Neutrophil (primary cell): Measurements from ENCODE around the gene IGFL1.
"Not testable (repeated sequence)": the region's sequence is repeated elsewhere in the genome, so short reads cannot be mapped to it uniquely, and the experiment has no call there.

Source experiments
- H3K27ac ChIP-seq: fragments of 200-600 bp; sonication (generic); 2 replicates; pipeline ENCODE4 v1.5.1; 2016; ENCODE audit warnings: mild to moderate bottlenecking, moderate library complexity
- H3K27me3 ChIP-seq: fragments of 200-600 bp; sonication (generic); 2 replicates; pipeline ENCODE4 v1.6.0; 2016; ENCODE audit warnings: mild to moderate bottlenecking
- H3K36me3 ChIP-seq: fragments of 200-600 bp; sonication (generic); 2 replicates; pipeline ENCODE4 v1.5.1; 2017
- H3K4me1 ChIP-seq, 2 experiments: fragments of 200-600 bp in 1 of 2; sonication (generic) in 1 of 2; 1 replicate in 1 of 2; 2 replicates in 1 of 2; pipeline versions ENCODE4 v1.5.1 to v1.6.1; 2013 to 2016; ENCODE audit warnings: low read depth in 1 of 2, low read length in 1 of 2, mild to moderate bottlenecking in 1 of 2, moderate library complexity in 1 of 2; ENCODE audit not compliant: control insufficient read depth in 1 of 2, insufficient read depth in 1 of 2
- H3K4me3 ChIP-seq, 2 experiments: fragments of 200-600 bp in 1 of 2; sonication (generic) in 1 of 2; 1 replicate in 1 of 2; 2 replicates in 1 of 2; pipeline ENCODE4 v1.5.1; 2013 to 2016; ENCODE audit warnings: low read depth in 1 of 2, low read length in 1 of 2, mild to moderate bottlenecking in 1 of 2, moderate library complexity in 1 of 2
- H3K9me3 ChIP-seq: fragments of 200-600 bp; sonication (generic); 2 replicates; pipeline ENCODE4 v1.5.1; 2016
- TF ChIP-seq, protein P1 (sequence below): fragments of 200-600 bp; sonication (generic); IDR thresholded peaks from 2 replicates; pipeline ENCODE4 v1.5.1; 2016; ENCODE audit warnings: antibody characterized with exemption

IGFL1 gene

GRCh38 chr19:46192992-46193650, 36.4 kb upstream of the IGFL1 start:
- Histone ChIP-seq H3K4me1 (no peaks in the 10 kb centered on the region), H3K27ac (no peak overlapping the region), H3K9me3 (no peaks in the 10 kb centered on the region), H3K36me3 (no peaks in the 10 kb centered on the region), H3K4me3 (no peak overlapping the region), H3K27me3 (peaks cover 82% of the 10 kb centered on the region)
- TF ChIP-seq, protein P1, sequence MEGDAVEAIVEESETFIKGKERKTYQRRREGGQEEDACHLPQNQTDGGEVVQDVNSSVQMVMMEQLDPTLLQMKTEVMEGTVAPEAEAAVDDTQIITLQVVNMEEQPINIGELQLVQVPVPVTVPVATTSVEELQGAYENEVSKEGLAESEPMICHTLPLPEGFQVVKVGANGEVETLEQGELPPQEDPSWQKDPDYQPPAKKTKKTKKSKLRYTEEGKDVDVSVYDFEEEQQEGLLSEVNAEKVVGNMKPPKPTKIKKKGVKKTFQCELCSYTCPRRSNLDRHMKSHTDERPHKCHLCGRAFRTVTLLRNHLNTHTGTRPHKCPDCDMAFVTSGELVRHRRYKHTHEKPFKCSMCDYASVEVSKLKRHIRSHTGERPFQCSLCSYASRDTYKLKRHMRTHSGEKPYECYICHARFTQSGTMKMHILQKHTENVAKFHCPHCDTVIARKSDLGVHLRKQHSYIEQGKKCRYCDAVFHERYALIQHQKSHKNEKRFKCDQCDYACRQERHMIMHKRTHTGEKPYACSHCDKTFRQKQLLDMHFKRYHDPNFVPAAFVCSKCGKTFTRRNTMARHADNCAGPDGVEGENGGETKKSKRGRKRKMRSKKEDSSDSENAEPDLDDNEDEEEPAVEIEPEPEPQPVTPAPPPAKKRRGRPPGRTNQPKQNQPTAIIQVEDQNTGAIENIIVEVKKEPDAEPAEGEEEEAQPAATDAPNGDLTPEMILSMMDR: no peak

GRCh38 chr19:46193678-46194077, 35.9 kb upstream of the IGFL1 start:
- peaks cover 76% of the 10 kb centered on the region for H3K27me3 ChIP-seq
- H3K36me3 ChIP-seq: no peaks in the 10 kb centered on the region
- H3K4me3 ChIP-seq: no peak overlapping the region
- TF ChIP-seq, protein P1: no peak
- H3K4me1 ChIP-seq: no peaks in the 10 kb centered on the region
- H3K9me3 ChIP-seq: no peaks in the 10 kb centered on the region
- H3K27ac ChIP-seq: no peak overlapping the region

DNA sequence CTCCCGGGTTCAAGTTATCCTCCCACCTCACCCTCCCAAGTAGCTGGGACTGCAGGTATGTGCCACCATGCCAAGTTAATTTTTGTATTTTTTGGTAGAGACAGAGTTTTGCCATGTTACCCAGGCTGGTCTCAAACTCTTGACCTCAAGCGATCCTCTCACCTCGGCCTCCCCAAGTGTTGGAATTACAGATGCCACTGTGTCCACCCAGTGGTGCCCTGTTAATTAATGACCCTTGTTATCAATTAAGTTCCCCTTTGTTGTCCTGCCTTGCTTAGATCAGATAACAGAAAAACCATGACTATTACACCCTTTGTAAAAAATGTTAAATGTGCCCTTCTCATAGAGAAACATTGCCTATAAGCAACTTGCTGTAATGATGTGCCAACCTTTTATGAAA, 34.4 kb upstream of the IGFL1 start:
- Histone ChIP-seq H3K9me3 (no peaks in the 10 kb centered on the region), H3K27me3 (peaks cover 67% of the 10 kb centered on the region), H3K36me3 (no peaks in the 10 kb centered on the region), H3K27ac (no peak overlapping the region), H3K4me1 (no peaks in the 10 kb centered on the region), H3K4me3 (no peak overlapping the region)
- TF ChIP-seq, protein P1: no peak

DNA sequence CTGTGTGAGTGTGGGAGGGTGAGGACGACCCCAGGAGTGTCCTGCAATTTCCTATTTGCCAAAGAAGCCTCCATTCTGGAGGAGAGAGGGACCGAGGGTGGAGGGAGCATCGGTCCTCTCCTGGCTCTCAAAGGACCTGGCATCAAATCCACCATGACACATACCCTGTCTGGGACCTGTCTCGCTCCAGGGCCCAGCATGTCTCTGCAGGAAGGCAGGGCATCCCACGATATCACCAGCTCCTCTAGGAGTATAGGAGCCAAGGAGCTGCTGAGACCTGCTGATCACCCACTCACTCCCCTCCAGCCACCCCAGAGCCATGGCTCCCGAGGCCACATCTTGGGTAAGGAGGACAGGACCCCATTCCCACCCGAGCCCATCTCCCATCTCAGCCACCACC, 33.6 kb upstream of the IGFL1 start:
- peaks cover 59% of the 10 kb centered on the region for H3K27me3 ChIP-seq
- H3K27ac ChIP-seq, H3K4me1 ChIP-seq, H3K36me3 ChIP-seq, H3K9me3 ChIP-seq, H3K4me3 ChIP-seq: not testable (repeated sequence)

DNA sequence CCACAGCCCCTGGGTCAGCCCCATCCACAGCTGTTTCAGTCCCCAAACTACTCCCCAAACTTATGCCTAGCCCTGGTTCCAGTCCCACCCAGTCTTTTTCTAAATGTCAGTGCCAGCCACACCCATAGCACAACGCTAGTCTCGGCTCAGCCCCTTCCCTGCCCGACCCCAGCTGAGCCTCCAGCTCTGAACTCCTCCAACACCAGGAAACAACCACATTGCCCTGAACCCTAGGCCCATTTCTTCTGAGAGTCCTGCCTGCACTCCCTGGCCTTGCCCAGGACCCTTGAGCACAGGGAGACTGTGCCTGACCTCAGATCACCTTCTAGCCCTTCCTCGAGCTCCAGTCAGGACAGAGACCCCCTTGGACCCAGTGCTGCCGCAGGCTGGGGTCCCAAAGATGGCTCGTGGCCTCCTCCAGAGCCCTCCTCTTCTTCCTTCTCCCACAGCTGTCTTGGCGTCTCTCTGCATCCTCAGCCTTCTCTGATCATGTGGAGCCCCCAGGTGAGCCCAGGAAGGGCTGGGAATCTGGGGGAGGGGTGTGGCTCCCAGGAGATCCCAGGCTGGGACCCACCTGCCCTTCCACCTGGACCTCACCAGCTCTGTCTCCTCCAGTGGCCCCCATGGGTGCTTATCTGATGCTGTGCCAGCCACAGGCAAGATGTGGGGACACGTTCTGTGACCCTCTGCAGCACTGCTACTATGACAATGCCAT, 33.0 kb upstream of the IGFL1 start:
- Histone ChIP-seq H3K4me1 (no peaks in the 10 kb centered on the region), H3K27ac (no peak overlapping the region), H3K36me3 (no peaks in the 10 kb centered on the region), H3K4me3 (no peak overlapping the region), H3K27me3 (peaks cover 61% of the 10 kb centered on the region), H3K9me3 (no peaks in the 10 kb centered on the region)
- TF ChIP-seq, protein P1: no peak

DNA sequence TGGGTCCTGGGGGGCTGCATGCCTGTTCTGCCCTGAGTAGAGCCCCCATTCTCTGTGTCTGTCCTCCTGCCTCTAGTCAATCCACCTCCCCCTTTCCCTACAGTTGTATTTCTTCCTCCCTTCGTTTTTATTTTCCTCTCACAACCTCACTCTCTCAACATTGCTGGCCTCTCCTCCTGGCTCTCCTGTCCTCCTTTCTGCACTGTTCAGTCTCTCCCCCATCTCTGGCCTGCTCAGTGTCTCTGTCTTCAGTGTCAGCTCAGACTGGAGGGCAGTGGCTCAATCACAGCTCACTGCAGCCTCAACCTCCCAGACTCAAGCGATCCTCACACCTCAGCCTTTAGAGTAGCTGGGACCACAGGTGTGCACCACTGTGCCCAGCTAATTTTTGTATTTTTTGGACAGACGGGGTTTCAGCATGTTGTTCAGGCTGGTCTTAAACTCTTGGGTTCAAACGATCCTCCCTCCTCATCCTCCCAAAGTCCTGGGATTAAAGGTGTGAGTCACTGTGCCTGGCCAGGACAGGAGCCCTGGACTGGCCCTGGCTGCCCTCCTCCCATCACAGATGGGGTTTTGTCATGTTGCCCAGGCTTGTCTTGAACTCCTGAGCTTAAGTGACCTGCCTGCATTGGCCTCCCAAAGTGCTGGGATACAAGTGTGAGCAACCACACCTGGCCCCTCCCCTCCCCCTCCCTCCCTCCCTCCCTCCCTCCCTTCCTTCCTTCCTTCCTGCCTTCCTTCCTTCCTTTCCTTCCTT, 32.0 kb upstream of the IGFL1 start:
- Histone ChIP-seq H3K27ac (no peak overlapping the region), H3K4me1 (no peaks in the 10 kb centered on the region), H3K4me3 (no peak overlapping the region), H3K36me3 (no peaks in the 10 kb centered on the region), H3K27me3 (peaks cover 54% of the 10 kb centered on the region), H3K9me3 (no peaks in the 10 kb centered on the region)
- TF ChIP-seq, protein P1: no peak
